Right lobe of liver (tissue), 6 donors: ENCODE results near the gene DIRAS1. TPM values are rescaled to one million over a fixed set of nuclear protein-coding genes. Genes with fewer than 3 reads are reported as not detected.

Experiments used
- ATAC-seq, 4 donors: fragments of 200-7000 bp; cut with Tn5 transposase; one replicate each; pipeline ENCODE4 v1.9.1; 2020; ENCODE audit warnings: mild to moderate bottlenecking in 4 of 4, moderate library complexity in 4 of 4
- DNase-seq, 3 donors: peaks; one replicate each; pipeline ENCODE4 v3.0.0-alpha.2; 2020
- H3K27ac ChIP-seq, 3 donors: fragments of 200-600 bp; one replicate each; pipeline ENCODE4 v1.8.0; 2022
- H3K27me3 ChIP-seq, 2 donors: fragments of 200-600 bp; one replicate each; pipeline ENCODE4 v1.8.0; 2022
- H3K36me3 ChIP-seq, 4 donors: fragments of 200-600 bp; sonication (generic) in 1 of 4; one replicate each; pipeline versions ENCODE4 v1.5.1 to v1.8.0; 2017 to 2022; ENCODE audit warnings: control low read depth in 1 of 4
- H3K4me1 ChIP-seq, 4 donors: fragments of 200-600 bp; sonication (generic) in 1 of 4; one replicate each; pipeline versions ENCODE4 v1.5.1 to v1.8.0; 2017 to 2022; ENCODE audit warnings: control low read depth in 1 of 4
- H3K4me3 ChIP-seq, 3 donors: fragments of 200-600 bp; one replicate each; pipeline ENCODE4 v1.8.0; 2022
- H3K9me3 ChIP-seq, 4 donors: fragments of 200-600 bp; sonication (generic) in 1 of 4; one replicate each; pipeline versions ENCODE4 v1.5.1 to v1.8.0; 2017 to 2022; ENCODE audit warnings: control low read depth in 1 of 4
- CTCF ChIP-seq, 4 donors: fragments of 200-600 bp in 3 of 4; fragments of 450-650 bp in 1 of 4; IDR thresholded peaks; one replicate each; pipeline versions ENCODE4 v1.5.1 to v1.8.0; 2016 to 2022; ENCODE audit warnings: antibody characterized with exemption in 4 of 4, mild to moderate bottlenecking in 2 of 4
- POLR2A ChIP-seq: fragments of 450-650 bp; IDR thresholded peaks from one replicate; pipeline ENCODE4 v1.6.1; 2017; ENCODE audit warnings: antibody characterized with exemption, mild to moderate bottlenecking
- WGBS: methylation state at CpG from one replicate; pipeline ENCODE4 v1.1.6; 2018; ENCODE audit warnings: low coverage, low lambda C conversion rate; ENCODE audit not compliant: insufficient coverage; ENCODE audit errors: missing lambda C conversion rate; 5-methylcytosine and 5-hydroxymethylcytosine counted together
- intact Hi-C, 2 donors: fragments of 100-400 bp; cut with DNase I; formaldehyde crosslinking; loops; one replicate each; pipeline versions ENCODE4 v1.11.2 to v1.14.1; 2022
- long read RNA-seq: library from polyadenylated mRNA; unstranded; transcript quantifications from one replicate; pipeline ENCODE4 v2.0.0, GENCODE V29; 2019
- total RNA-seq, 6 experiments: library from RNA; depleted of rRNA in 2 of 6; stranded (reverse); fragments of >200 nt in 2 of 6; fragmentation: NEBNext Ultra II Directional in 3 of 6; extraction: Animal tissue kit (Norgen Biotek cat#: 25700) in 3 of 6; gene quantifications; one replicate each; pipeline versions ENCODE4 v1.1.0 to v1.2.4, GENCODE V29; 2016 to 2023
- donor health status: DM: no; HTN: yes; CAD: no.
- donor health status: DM: no; HTN: no; CAD: no.
- donor health status: DM: no; HTN: no; CAD: no.
- donor health status: DM: no; HTN: yes; CAD: no.
- donor health status: DM: no; HTN: yes; CAD: no.

The DIRAS1 gene
- total RNA-seq = 1 to 10 TPM in 1 of 6 experiments, under 1 TPM in 1, not detected in 4; 0.19 to 1.6 TPM
- long read RNA-seq = 0 reads

- ATAC-seq = no peak
- no peaks in the 10 kb centered on the region for H3K4me1 ChIP-seq
- peaks cover 0 to 8% of the 10 kb centered on the region in 2 donors for H3K27me3 ChIP-seq
- intact Hi-C loops = no loop called here
- H3K4me3 ChIP-seq = no peak within 1 kb of the TSS
- H3K9me3 ChIP-seq = no peaks in the 10 kb centered on the region
- no peak for DNase-seq
- H3K27ac ChIP-seq = no peak within 1 kb of the TSS
- no peak for TF ChIP-seq CTCF (IDR thresholded peaks at IDR 0.05)
- TF ChIP-seq POLR2A = no peak
- H3K36me3 ChIP-seq = no peaks in the 10 kb centered on the region
- WGBS = 0% methylated on average over 5 of the region's 100 CpGs
Observed at GRCh38 chr19:2720777-2721569, at the start of gene DIRAS1. TSS of gene DIRAS1 (minus strand) at chr19:2721372. CDS start at chr19:2717806, 3,566 bp downstream.

- peak in 3 of 4 donors; percentile 30 to 65 (median 51) for ATAC-seq
- Histone ChIP-seq H3K4me3 (no peak overlapping the region), H3K27me3 (no peaks in the 10 kb centered on the region), H3K4me1 (peaks cover 0 to 13% (median 5%) of the 10 kb centered on the region in 4 donors), H3K27ac (no peak overlapping the region), H3K36me3 (peaks cover 0 to 18% (median 4%) of the 10 kb centered on the region in 4 donors), H3K9me3 (no peaks in the 10 kb centered on the region)
- intact Hi-C loops = no loop called here
- 73% methylated on average over 22 of the region's 40 CpGs for WGBS
- no peak for DNase-seq
- TF ChIP-seq POLR2A (no peak), CTCF (IDR thresholded peaks at IDR 0.05) (no peak)
Observed at GRCh38 chr19:2770055-2771013, 49.2 kb upstream of the DIRAS1 start.

- TF ChIP-seq CTCF (IDR thresholded peaks at IDR 0.05) (no peak), POLR2A (no peak)
- DNase-seq (no peak), ATAC-seq (no peak)
- 100% methylated on average over 2 of the region's 8 CpGs for WGBS
- H3K36me3 ChIP-seq = peaks cover 0 to 30% (median 7%) of the 10 kb centered on the region in 4 donors
- peaks cover 0 to 5% (median under 1%) of the 10 kb centered on the region in 4 donors for H3K4me1 ChIP-seq
- no peaks in the 10 kb centered on the region for H3K9me3 ChIP-seq
- no peak overlapping the region for H3K4me3 ChIP-seq
- no peaks in the 10 kb centered on the region for H3K27me3 ChIP-seq
- intact Hi-C loops = no loop called here
- no peak overlapping the region for H3K27ac ChIP-seq
Observed at GRCh38 chr19:2769218-2769617, 48.0 kb upstream of the DIRAS1 start.

GRCh38 chr19:2768365-2769132 is 47.4 kb upstream of the DIRAS1 start:
- DNase-seq (no peak), ATAC-seq (peak in 1 of 4 donors; percentile 9)
- Histone ChIP-seq H3K4me3 (no peak overlapping the region), H3K27me3 (no peaks in the 10 kb centered on the region), H3K4me1 (peaks cover 0 to 5% (median under 1%) of the 10 kb centered on the region in 4 donors), H3K9me3 (no peaks in the 10 kb centered on the region), H3K36me3 (peaks cover 0 to 36% (median 10%) of the 10 kb centered on the region in 4 donors), H3K27ac (no peak overlapping the region)
- TF ChIP-seq CTCF (IDR thresholded peaks at IDR 0.05) = no peak
- no peak for TF ChIP-seq POLR2A
- WGBS = 87% methylated on average over 3 of the region's 29 CpGs
- intact Hi-C loops = no loop called here
